Measurements from ENCODE around the gene FBXO2. TPM values are rescaled to one million over a fixed set of nuclear protein-coding genes. Genes with fewer than 3 reads are reported as not detected.

FBXO2 gene
- total RNA-seq, 4 donors from 2014 or later = 0.59 to 7.2 (median 4.2) TPM

DNA sequence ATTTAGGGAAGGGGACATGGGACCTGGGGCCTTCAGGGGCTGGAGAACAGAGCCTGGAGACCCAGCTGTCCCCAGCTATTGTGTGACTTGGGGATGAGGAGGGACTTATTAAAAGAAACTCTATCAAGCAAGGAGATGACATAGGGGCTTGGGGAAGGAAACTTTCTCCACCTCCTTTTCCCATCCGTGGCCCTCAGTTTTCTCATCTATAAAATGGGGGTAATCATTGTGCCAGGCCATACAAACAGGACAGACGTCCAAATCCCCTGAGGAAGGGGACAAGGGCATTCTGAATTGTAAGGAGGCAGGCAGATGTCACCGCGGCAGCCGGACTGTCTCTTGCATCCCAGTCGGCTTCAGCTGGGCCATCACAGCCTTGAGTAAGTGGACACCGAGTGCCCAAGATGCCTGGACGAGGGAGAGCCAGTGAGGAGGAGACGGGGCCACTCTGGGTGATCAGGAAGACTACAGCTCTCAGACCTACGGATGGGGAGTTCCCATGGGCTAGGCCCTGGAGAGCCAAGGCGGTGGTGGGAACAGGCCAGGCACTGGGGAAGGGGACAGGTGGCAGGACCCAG, 1.9 kb downstream of the FBXO2 start:
- H3K4me1 ChIP-seq = peaks cover 0 to 13% of the 10 kb centered on the region in 2 donors
- peaks cover 9 to 17% of the 10 kb centered on the region in 2 donors for H3K27me3 ChIP-seq
- no peak overlapping the region for H3K27ac ChIP-seq
- H3K36me3 ChIP-seq = no peaks in the 10 kb centered on the region
- DNase-seq = no peak
- intact Hi-C loops (cut with DNase I; ENCODE audit: low total_unique reads) = no loop called here
- no peak overlapping the region for H3K4me3 ChIP-seq
- no peak for TF ChIP-seq POLR2A (IDR thresholded peaks at IDR 0.05)
- TF ChIP-seq, protein P1, sequence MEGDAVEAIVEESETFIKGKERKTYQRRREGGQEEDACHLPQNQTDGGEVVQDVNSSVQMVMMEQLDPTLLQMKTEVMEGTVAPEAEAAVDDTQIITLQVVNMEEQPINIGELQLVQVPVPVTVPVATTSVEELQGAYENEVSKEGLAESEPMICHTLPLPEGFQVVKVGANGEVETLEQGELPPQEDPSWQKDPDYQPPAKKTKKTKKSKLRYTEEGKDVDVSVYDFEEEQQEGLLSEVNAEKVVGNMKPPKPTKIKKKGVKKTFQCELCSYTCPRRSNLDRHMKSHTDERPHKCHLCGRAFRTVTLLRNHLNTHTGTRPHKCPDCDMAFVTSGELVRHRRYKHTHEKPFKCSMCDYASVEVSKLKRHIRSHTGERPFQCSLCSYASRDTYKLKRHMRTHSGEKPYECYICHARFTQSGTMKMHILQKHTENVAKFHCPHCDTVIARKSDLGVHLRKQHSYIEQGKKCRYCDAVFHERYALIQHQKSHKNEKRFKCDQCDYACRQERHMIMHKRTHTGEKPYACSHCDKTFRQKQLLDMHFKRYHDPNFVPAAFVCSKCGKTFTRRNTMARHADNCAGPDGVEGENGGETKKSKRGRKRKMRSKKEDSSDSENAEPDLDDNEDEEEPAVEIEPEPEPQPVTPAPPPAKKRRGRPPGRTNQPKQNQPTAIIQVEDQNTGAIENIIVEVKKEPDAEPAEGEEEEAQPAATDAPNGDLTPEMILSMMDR (IDR thresholded peaks at IDR 0.05) = no peak
- H3K9me3 ChIP-seq = no peaks in the 10 kb centered on the region

DNA sequence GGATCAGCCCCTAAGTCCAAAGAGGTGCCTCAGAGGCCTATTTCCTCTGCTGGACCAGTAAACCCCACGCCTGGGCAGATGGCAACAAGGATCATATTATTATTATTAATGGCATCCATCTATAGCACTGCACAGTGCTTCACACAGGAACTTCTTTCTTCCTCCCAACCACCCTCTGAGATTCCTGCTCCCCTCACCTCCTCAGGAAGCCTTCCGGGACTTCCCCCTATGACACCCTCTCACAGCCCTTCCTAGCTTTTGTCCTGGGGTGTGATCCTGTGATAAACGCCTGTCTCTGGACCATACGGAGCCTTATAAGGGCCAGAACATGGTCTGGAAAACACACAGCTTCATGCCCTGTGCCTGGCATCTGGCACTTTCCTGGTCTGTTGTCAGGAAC, 3.2 kb downstream of the FBXO2 start:
- Histone ChIP-seq H3K4me3 (no peak overlapping the region), H3K27ac (no peak overlapping the region), H3K4me1 (peaks cover 0 to 13% of the 10 kb centered on the region in 2 donors), H3K9me3 (no peaks in the 10 kb centered on the region), H3K36me3 (no peaks in the 10 kb centered on the region), H3K27me3 (peaks cover 9 to 17% of the 10 kb centered on the region in 2 donors)
- DNase-seq = no peak
- intact Hi-C loops (cut with DNase I; ENCODE audit: low total_unique reads) = no loop called here
- TF ChIP-seq, protein P1 (IDR thresholded peaks at IDR 0.05) = no peak
- TF ChIP-seq POLR2A (IDR thresholded peaks at IDR 0.05) = no peak

DNA sequence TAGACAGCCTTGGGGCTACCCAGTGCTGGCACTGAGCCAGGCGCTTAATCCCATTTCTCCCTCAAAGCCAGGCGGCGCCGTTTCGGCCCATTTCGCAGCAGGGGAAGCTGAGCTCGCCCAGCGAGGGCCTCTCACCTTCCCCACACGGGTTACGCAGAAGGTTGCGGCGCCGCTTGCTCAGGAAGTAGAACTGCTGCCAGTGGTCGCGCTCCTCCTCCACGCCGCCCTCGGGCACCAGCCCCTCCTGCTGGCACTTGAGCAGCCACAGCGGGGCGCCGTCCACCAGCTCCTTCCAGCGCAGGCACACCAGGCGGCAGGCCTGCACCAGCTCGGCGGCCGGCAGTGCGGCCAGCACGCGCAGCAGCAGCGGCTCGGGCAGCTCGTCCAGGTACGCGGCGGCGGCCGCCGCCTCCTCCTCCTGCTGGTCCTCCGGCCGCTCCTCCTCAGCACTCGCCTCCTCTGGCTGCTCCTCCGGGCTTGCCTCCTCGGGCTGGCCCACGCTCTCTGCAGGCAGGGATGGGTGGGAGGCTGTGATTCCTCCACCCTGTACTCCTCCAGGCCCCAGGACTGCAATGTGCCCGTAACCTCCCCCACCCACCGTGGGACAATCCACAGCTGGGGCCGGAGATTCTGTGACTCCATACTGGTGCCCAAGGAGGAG, 3.8 kb downstream of the FBXO2 start:
- no peaks in the 10 kb centered on the region for H3K36me3 ChIP-seq
- peak; percentile 49 to 56 for DNase-seq
- no peaks in the 10 kb centered on the region for H3K9me3 ChIP-seq
- intact Hi-C loops (cut with DNase I; ENCODE audit: low total_unique reads) = no loop called here
- H3K4me3 ChIP-seq = no peak overlapping the region
- peaks cover 0 to 9% of the 10 kb centered on the region in 2 donors for H3K4me1 ChIP-seq
- peaks cover 9 to 17% of the 10 kb centered on the region in 2 donors for H3K27me3 ChIP-seq
- H3K27ac ChIP-seq = no peak overlapping the region
- TF ChIP-seq, protein P1 (IDR thresholded peaks at IDR 0.05) = peak; percentile 40 to 78 (median 61)
- TF ChIP-seq POLR2A (IDR thresholded peaks at IDR 0.05) = no peak

DNA sequence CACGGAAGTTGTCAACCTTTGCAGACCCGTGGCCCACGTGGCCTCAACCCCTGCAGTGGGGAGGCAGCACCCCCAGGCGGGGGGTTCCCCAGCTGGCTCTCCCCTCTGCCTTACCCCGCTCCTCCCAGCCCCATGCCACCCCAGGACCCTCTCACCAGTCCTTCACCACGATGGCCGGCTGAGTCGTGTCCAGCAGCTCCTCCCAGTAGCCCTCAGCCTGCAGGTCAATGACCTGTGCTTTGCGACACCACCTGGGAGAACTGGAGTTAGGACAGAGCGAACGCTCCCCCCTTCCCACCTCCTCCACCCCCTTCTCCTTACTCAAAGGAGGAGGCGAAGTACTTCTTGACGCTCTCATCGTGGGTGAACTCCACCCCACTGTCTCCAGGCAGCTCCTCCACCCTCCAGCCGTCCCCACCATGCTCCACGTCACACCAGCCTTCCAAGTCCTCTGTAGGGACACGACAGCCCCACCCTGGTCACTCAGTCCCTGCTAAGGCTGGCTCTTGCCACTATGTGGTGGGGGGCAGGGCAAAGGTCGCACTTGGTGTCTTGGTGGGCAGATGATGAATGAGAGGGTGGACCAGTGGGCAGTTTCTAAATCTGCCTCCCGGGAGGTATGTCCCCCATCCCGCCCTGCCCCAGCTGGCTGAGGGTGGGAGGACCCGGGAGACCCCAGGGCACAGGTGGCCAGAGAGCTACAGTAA, 4.5 kb downstream of the FBXO2 start:
- no peak for DNase-seq
- peaks cover 9 to 17% of the 10 kb centered on the region in 2 donors for H3K27me3 ChIP-seq
- intact Hi-C loops (cut with DNase I; ENCODE audit: low total_unique reads) = loop anchor here (5.0 to 10.0 kb wide), 2 partner anchors 415 to 607 kb away; no protein-coding TSS in a partner anchor
- no peaks in the 10 kb centered on the region for H3K36me3 ChIP-seq
- TF ChIP-seq, protein P1 (IDR thresholded peaks at IDR 0.05) = no peak
- TF ChIP-seq POLR2A (IDR thresholded peaks at IDR 0.05) = no peak
- H3K27ac ChIP-seq = no peak overlapping the region
- H3K9me3 ChIP-seq = no peaks in the 10 kb centered on the region
- peaks cover 0 to 3% of the 10 kb centered on the region in 2 donors for H3K4me1 ChIP-seq
- H3K4me3 ChIP-seq = no peak overlapping the region

DNA sequence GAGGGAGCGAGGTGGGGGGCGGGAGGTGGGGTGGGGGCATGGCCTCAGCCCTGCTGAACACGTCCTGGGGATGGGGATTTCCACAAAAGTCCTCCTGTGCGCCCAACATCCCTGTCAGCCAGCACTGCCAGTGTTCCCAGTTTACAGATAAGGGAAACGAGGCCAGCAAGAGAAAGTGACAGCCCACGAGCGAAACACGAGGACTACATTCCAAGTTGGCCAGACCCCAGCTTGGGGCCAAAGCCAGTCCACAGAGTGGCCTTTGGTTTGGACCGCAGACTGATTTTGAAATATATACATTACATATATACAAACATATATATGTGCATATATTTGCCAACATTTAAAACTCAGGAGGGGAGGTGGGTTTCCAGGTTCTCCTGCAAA, 5.0 kb downstream of the FBXO2 start:
- no peak for DNase-seq
- Histone ChIP-seq H3K4me3 (no peak overlapping the region), H3K9me3 (no peaks in the 10 kb centered on the region), H3K27me3 (peaks cover 9 to 17% of the 10 kb centered on the region in 2 donors), H3K27ac (no peak overlapping the region), H3K4me1 (peaks cover 0 to 3% of the 10 kb centered on the region in 2 donors), H3K36me3 (no peaks in the 10 kb centered on the region)
- intact Hi-C loops (cut with DNase I; ENCODE audit: low total_unique reads) = loop anchor here (5.0 to 10.0 kb wide), 2 partner anchors 414 to 607 kb away; no protein-coding TSS in a partner anchor
- TF ChIP-seq, protein P1 (IDR thresholded peaks at IDR 0.05) = no peak
- TF ChIP-seq POLR2A (IDR thresholded peaks at IDR 0.05) = no peak
